HFFc6 (cell line): Measurements from ENCODE around the gene CASP12. TPM values are rescaled to one million over a fixed set of nuclear protein-coding genes. Genes with fewer than 3 reads are reported as not detected.

Experiments
- DNase-seq: peaks from one replicate; pipeline ENCODE4 v3.0.0-alpha.2; 2018
- H3K27ac Mint-ChIP-seq: 2 replicates; pipeline ENCODE4 v1.8.0; 2020; ENCODE audit warnings: mild to moderate bottlenecking, mixed read lengths
- H3K27me3 Mint-ChIP-seq: 2 replicates; pipeline ENCODE4 v1.8.0; 2021; ENCODE audit warnings: mild to moderate bottlenecking, moderate library complexity, mixed read lengths; ENCODE audit not compliant: insufficient read depth
- H3K36me3 Mint-ChIP-seq: 2 replicates; pipeline ENCODE4 v1.8.0; 2021; ENCODE audit warnings: low read depth, mixed read lengths
- H3K4me1 Mint-ChIP-seq: 2 replicates; pipeline ENCODE4 v1.8.0; 2020; ENCODE audit warnings: low read depth, mixed read lengths
- H3K4me3 Mint-ChIP-seq: 2 replicates; pipeline ENCODE4 v1.8.0; 2020; ENCODE audit warnings: mild to moderate bottlenecking, moderate library complexity, mixed read lengths
- H3K9me3 Mint-ChIP-seq: 2 replicates; pipeline ENCODE4 v1.8.0; 2020; ENCODE audit warnings: mild to moderate bottlenecking, mixed read lengths
- total RNA-seq, 6 experiments: library from RNA; stranded (reverse); fragmentation: NEBNext Ultra II Directional; extraction: Animal tissue kit (Norgen Biotek cat#: 25700); gene quantifications; 2 replicates in 1 of 6; 3 replicates in 5 of 6; pipeline ENCODE4 v1.2.3, GENCODE V29; 2021
- TF ChIP-seq, protein P1 (sequence below): fragments of 200-600 bp; sonication (generic); IDR thresholded peaks from 2 replicates; pipeline ENCODE4 v1.5.0; 2021; ENCODE audit warnings: antibody characterized with exemption, mild to moderate bottlenecking

The CASP12 gene
- total RNA-seq, 6 experiments from 2014 or later: not detected

GRCh38 chr11:104837969-104838639 is 60.2 kb downstream of the CASP12 start:
- no peak overlapping the region for H3K27ac Mint-ChIP-seq
- H3K4me3 Mint-ChIP-seq: no peak overlapping the region
- H3K36me3 Mint-ChIP-seq: peaks cover 16% of the 10 kb centered on the region
- TF ChIP-seq, protein P1, sequence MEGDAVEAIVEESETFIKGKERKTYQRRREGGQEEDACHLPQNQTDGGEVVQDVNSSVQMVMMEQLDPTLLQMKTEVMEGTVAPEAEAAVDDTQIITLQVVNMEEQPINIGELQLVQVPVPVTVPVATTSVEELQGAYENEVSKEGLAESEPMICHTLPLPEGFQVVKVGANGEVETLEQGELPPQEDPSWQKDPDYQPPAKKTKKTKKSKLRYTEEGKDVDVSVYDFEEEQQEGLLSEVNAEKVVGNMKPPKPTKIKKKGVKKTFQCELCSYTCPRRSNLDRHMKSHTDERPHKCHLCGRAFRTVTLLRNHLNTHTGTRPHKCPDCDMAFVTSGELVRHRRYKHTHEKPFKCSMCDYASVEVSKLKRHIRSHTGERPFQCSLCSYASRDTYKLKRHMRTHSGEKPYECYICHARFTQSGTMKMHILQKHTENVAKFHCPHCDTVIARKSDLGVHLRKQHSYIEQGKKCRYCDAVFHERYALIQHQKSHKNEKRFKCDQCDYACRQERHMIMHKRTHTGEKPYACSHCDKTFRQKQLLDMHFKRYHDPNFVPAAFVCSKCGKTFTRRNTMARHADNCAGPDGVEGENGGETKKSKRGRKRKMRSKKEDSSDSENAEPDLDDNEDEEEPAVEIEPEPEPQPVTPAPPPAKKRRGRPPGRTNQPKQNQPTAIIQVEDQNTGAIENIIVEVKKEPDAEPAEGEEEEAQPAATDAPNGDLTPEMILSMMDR: no peak
- peaks cover 15% of the 10 kb centered on the region for H3K9me3 Mint-ChIP-seq
- no peak for DNase-seq
- H3K4me1 Mint-ChIP-seq: no peaks in the 10 kb centered on the region; the same call in 1 of the 2 replicates
- H3K27me3 Mint-ChIP-seq: no peaks in the 10 kb centered on the region; the same call in 1 of the 2 replicates

DNA sequence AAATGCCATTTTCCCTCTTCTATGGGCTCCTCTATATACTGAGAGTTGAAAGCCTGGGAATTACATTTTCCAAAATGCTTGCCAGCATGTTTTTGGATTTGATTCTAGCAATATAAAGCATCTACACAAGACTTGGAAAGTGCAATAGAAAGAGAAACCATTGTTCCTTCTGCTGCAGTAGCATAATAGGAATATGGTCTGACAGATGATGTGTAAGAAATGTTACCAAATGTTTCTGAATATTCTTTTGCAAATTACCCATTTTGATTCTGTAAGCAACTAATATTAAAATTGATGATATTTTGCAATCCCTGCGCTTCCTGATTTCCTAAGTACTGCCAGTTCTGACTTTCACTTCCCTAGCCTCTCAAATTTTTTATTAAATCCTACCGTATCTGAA is 61.6 kb downstream of the CASP12 start:
- Mint-ChIP-seq H3K9me3 (peaks cover 15% of the 10 kb centered on the region), H3K4me1 (no peaks in the 10 kb centered on the region; the same call in 1 of the 2 replicates), H3K27ac (no peak overlapping the region), H3K27me3 (no peaks in the 10 kb centered on the region; the same call in 1 of the 2 replicates), H3K36me3 (peaks cover 16% of the 10 kb centered on the region), H3K4me3 (no peak overlapping the region)
- TF ChIP-seq, protein P1: no peak
- no peak for DNase-seq

Other genes starting within 250 kb of the CASP12 start
- gene CASP4, start 70.1 kb upstream of the CASP12 start, total RNA-seq: 10 to 100 TPM; 52.7 to 71.6 (median 60.8) TPM
- not detected for gene CASP5, start 124.7 kb upstream of the CASP12 start, total RNA-seq
- 10 to 100 TPM; 13.1 to 23.6 (median 21.1) TPM for gene CASP1, start 136.7 kb upstream of the CASP12 start, total RNA-seq
- 10 to 100 TPM in 1 of 6 experiments, 1 to 10 TPM in 5; 6.4 to 11.2 (median 9.4) TPM for gene CARD16, start 146.9 kb upstream of the CASP12 start, total RNA-seq
- not detected for gene CARD18, start 241.3 kb upstream of the CASP12 start, total RNA-seq